Endothelial cell of umbilical vein (primary cell): Measurements from ENCODE around the gene PNCK. TPM values are rescaled to one million over a fixed set of nuclear protein-coding genes. Genes with fewer than 3 reads are reported as not detected.

ENCODE experiments used
- BruUV-seq: library from RNA; stranded (reverse); fragments of 400-500 nt; replicated peaks from 2 replicates; lab custom pipeline; 2021; lab: Mats Ljungman, UMichigan
- CTCF ChIA-PET: fragments of 300-600, 350-600 bp; sonication (Branson Sonifier 250); formaldehyde crosslinking; loops from one replicate; lab custom pipeline; 2021; ENCODE audit warnings: antibody characterized with exemption, inconsistent platforms; lab: Charles Lee
- POLR2A ChIA-PET: fragments of 300-600, 350-600 bp; sonication (Branson Sonifier 250); formaldehyde crosslinking; loops from one replicate; lab custom pipeline; 2021; ENCODE audit warnings: antibody characterized with exemption, inconsistent platforms; lab: Charles Lee
- DNase-seq: peaks from one replicate; pipeline ENCODE4 v3.0.0-alpha.2; 2011; ENCODE audit warnings: low read depth, low spot score
- FAIRE-seq: peaks from 2 replicates; lab custom pipeline; 2011; peaks lifted over from hg19 to GRCh38; lab: Jason Lieb, UNC
- H2AFZ ChIP-seq: 2 replicates; pipeline ENCODE4 v1.6.0; 2012; ENCODE audit warnings: low read depth, low read length, control low read depth, inconsistent platforms
- H3K27ac ChIP-seq: 2 replicates; pipeline ENCODE4 v1.5.1; 2011; ENCODE audit warnings: low read depth, mild to moderate bottlenecking, control low read depth, low read length, moderate library complexity; ENCODE audit not compliant: insufficient read depth
- H3K27me3 ChIP-seq, 2 experiments: 2 replicates each; pipeline versions ENCODE4 v1.6.0 to v1.6.1; 2011; ENCODE audit warnings: low read length in 2 of 2, mixed read lengths in 1 of 2; ENCODE audit not compliant: control insufficient read depth in 2 of 2, insufficient read depth in 2 of 2
- H3K36me3 ChIP-seq, 2 experiments: 2 replicates in 1 of 2; 3 replicates in 1 of 2; pipeline ENCODE4 v1.5.1; 2011; ENCODE audit warnings: low read length in 2 of 2, mild to moderate bottlenecking in 1 of 2, moderate library complexity in 1 of 2; ENCODE audit not compliant: control insufficient read depth in 2 of 2, insufficient read depth in 2 of 2; ENCODE audit errors: extremely low read depth in 1 of 2
- H3K4me1 ChIP-seq: 3 replicates; pipeline ENCODE4 v1.5.1; 2011; ENCODE audit warnings: mild to moderate bottlenecking, low read length; ENCODE audit not compliant: control insufficient read depth, insufficient read depth; ENCODE audit errors: extremely low read depth
- H3K4me2 ChIP-seq: 2 replicates; pipeline ENCODE4 v1.6.1; 2011; ENCODE audit warnings: low read length, control low read depth, mixed read lengths; ENCODE audit not compliant: insufficient read depth
- H3K4me3 ChIP-seq, 3 experiments: fragments of 200-600 bp in 1 of 3; sonication (generic), shearing (Covaris generic) in 1 of 3; replicated peaks in 1 of 3; 2 replicates each; pipeline ENCODE4 v1.5.1; 2011 to 2016; ENCODE audit warnings: control low read depth in 3 of 3, low read length in 3 of 3, mild to moderate bottlenecking in 2 of 3, inconsistent platforms in 1 of 3, low read depth in 1 of 3, moderate library complexity in 1 of 3; ENCODE audit not compliant: insufficient read depth in 1 of 3
- H3K79me2 ChIP-seq: 2 replicates; pipeline ENCODE4 v1.6.0; 2012; ENCODE audit warnings: low read length, inconsistent platforms; ENCODE audit not compliant: control insufficient read depth, insufficient read depth
- H3K9ac ChIP-seq: replicated peaks from 2 replicates; pipeline ENCODE3; 2011; ENCODE audit warnings: low read length, control low read depth; ENCODE audit not compliant: insufficient read depth; ENCODE audit errors: extremely low read depth
- H3K9me1 ChIP-seq: replicated peaks from 3 replicates; pipeline ENCODE4 v1.6.0; 2011; ENCODE audit warnings: mild to moderate bottlenecking, low read length; ENCODE audit not compliant: control insufficient read depth, insufficient read depth; ENCODE audit errors: extremely low read depth
- H3K9me3 ChIP-seq: replicated peaks from 2 replicates; pipeline ENCODE4 v1.5.1; 2012; ENCODE audit warnings: low read length, inconsistent platforms; ENCODE audit not compliant: control insufficient read depth, insufficient read depth
- H4K20me1 ChIP-seq: replicated peaks from 2 replicates; pipeline ENCODE3; 2011; ENCODE audit warnings: mild to moderate bottlenecking, low read length; ENCODE audit not compliant: control insufficient read depth, insufficient read depth; ENCODE audit errors: extremely low read depth
- CTCF ChIP-seq, 2 donors: IDR thresholded peaks; 1 replicate in 1 of 2; 2 replicates in 1 of 2; pipeline ENCODE4 v1.5.1; 2011; ENCODE audit warnings: low read length in 2 of 2, mild to moderate bottlenecking in 2 of 2, moderate library complexity in 2 of 2, control low read depth in 1 of 2, inconsistent platforms in 1 of 2, low read depth in 1 of 2; ENCODE audit not compliant: insufficient read depth in 1 of 2; ENCODE audit errors: extremely low read depth in 1 of 2
- EZH2 ChIP-seq: IDR thresholded peaks from 2 replicates; pipeline ENCODE4 v1.6.1; 2012; ENCODE audit warnings: borderline replicate concordance, low read depth, mild to moderate bottlenecking, moderate library complexity, low read length, inconsistent platforms; ENCODE audit not compliant: severe bottlenecking
- FOS ChIP-seq: IDR thresholded peaks from 2 replicates; pipeline ENCODE4 v1.6.1; 2011; ENCODE audit warnings: mild to moderate bottlenecking, low read length, moderate library complexity, borderline replicate concordance; ENCODE audit not compliant: insufficient read depth
- GATA2 ChIP-seq: IDR thresholded peaks from 2 replicates; pipeline ENCODE4 v1.7.0; 2011; ENCODE audit warnings: low read depth, mild to moderate bottlenecking, moderate library complexity, mixed read lengths, low read length; ENCODE audit not compliant: insufficient read length, insufficient read depth
- MAX ChIP-seq: IDR thresholded peaks from 2 replicates; pipeline ENCODE4 v1.6.1; 2011; ENCODE audit not compliant: insufficient read depth, insufficient read length
- MYC ChIP-seq: IDR thresholded peaks from one replicate; pipeline ENCODE4 v1.6.1; 2011; ENCODE audit warnings: mild to moderate bottlenecking, low read depth, low read length
- POLR2A ChIP-seq: IDR thresholded peaks from 2 replicates; pipeline ENCODE4 v1.6.1; 2012; ENCODE audit warnings: low read depth, mild to moderate bottlenecking, control low read depth, low read length
- POLR2AphosphoS5 ChIP-seq: IDR thresholded peaks from 2 replicates; pipeline ENCODE4 v1.6.1; 2012; ENCODE audit warnings: low read depth, mild to moderate bottlenecking, control low read depth, low read length, moderate library complexity; ENCODE audit not compliant: insufficient read depth
- dilution Hi-C: fragments of 300-500 bp; cut with MboI; formaldehyde crosslinking; loops from one replicate; pipeline ENCODE4 v1.15.0; 2019; ENCODE audit warnings: low sequenced_read_pairs; ENCODE audit not compliant: extremely low pct_ligation_motif_present
- intact Hi-C: fragments of 100-400 bp; cut with micrococcal nuclease; formaldehyde crosslinking; loops from one replicate; pipeline ENCODE4 v1.10.0; 2022
- polyA plus RNA-seq, 4 experiments: library from polyadenylated mRNA; depleted of rRNA in 3 of 4; stranded (reverse) in 3 of 4; unstranded in 1 of 4; fragments of >200 nt; gene quantifications; 2 replicates each; pipeline versions ENCODE4 v1.2.1 to v1.2.3, GENCODE V29; 2011 to 2012; ENCODE audit warnings: missing spikeins in 1 of 4
- total RNA-seq: library from RNA; stranded (reverse); gene quantifications from 2 replicates; pipeline ENCODE4 v1.2.3, GENCODE V29; 2021

Gene PNCK
- total and polyA plus RNA-seq, 2 donors (not counting 3 experiments of a cell fraction or from before 2014, with no cell fraction given) = 0.12 TPM; not detected in 1

- ChIA-PET CTCF (interaction anchor here (0.7 to 4.2 kb wide), 4 partner anchors 19 to 96 kb away, joined by 3 to 30 read pairs (median 4); no protein-coding TSS in a partner anchor), POLR2A (no interaction called here)
- FAIRE-seq (no peak), DNase-seq (no peak)
- dilution Hi-C loops (no loop called here), intact Hi-C loops (no loop called here)
- Histone ChIP-seq H3K9me1 (no peaks in the 10 kb centered on the region), H3K27ac (no peak overlapping the region), H4K20me1 (no peaks in the 10 kb centered on the region), H3K4me3 (no peak overlapping the region), H3K4me2 (no peak overlapping the region), H3K4me1 (peaks cover 4% of the 10 kb centered on the region), H3K36me3 (no peaks in the 10 kb centered on the region), H3K27me3 (no peaks in the 10 kb centered on the region), H3K9ac (no peak overlapping the region), H3K79me2 (no peaks in the 10 kb centered on the region), H2AFZ (no peak overlapping the region), H3K9me3 (no peaks in the 10 kb centered on the region)
- no TSS peak for BruUV-seq
- TF ChIP-seq MYC (no peak), GATA2 (no peak), CTCF (IDR thresholded peaks at IDR 0.05; ENCODE audit: extremely low read depth in 1 of 2, insufficient read depth in 1 of 2, low read depth in 1 of 2, low read length in 2 of 2) (no peak), POLR2A (no peak), EZH2 (no peak), MAX (no peak), POLR2AphosphoS5 (no peak), FOS (no peak)
Observed at GRCh38 chrX:153686711-153687110, 13.1 kb upstream of the PNCK start.
